H1 (cell line): ENCODE results near the gene SNAPC2. TPM values are rescaled to one million over a fixed set of nuclear protein-coding genes. Genes with fewer than 3 reads are reported as not detected.
A peak's percentile ranks its signal among the peaks of the same experiment; 100 is the strongest.

Source experiments
- CTCF ChIA-PET: fragments of 300-600 bp; sonication (Branson Sonifier 250); formaldehyde crosslinking; loops from one replicate; lab custom pipeline; 2021; ENCODE audit not compliant: partially characterized antibody; lab: Charles Lee
- POLR2A ChIA-PET: fragments of 300-600 bp; sonication (Branson Sonifier 250); formaldehyde crosslinking; loops from one replicate; lab custom pipeline; 2021; ENCODE audit warnings: inconsistent platforms; ENCODE audit not compliant: partially characterized antibody; lab: Charles Lee
- DNase-seq, 2 experiments: peaks; one replicate each; pipeline versions ENCODE4 v3.0.0 to v3.0.0-alpha.2; 2010 to 2022; ENCODE audit warnings: low spot score in 2 of 2, low read depth in 1 of 2, mixed read lengths in 1 of 2
- FAIRE-seq: peaks from 2 replicates; lab custom pipeline; 2011; peaks lifted over from hg19 to GRCh38; lab: Jason Lieb, UNC
- H2AFZ ChIP-seq: 2 replicates; pipeline ENCODE4 v1.8.1; 2012; ENCODE audit warnings: low read length, inconsistent platforms
- H2AK5ac ChIP-seq: 2 replicates; pipeline ENCODE4 v1.6.1; 2013; ENCODE audit warnings: low read depth, low read length
- H2BK120ac ChIP-seq: replicated peaks from 2 replicates; pipeline ENCODE3; 2013; ENCODE audit warnings: low read depth, low read length, inconsistent platforms
- H2BK12ac ChIP-seq: 2 replicates; pipeline ENCODE4 v1.6.1; 2013; ENCODE audit warnings: low read depth, low read length
- H2BK15ac ChIP-seq: 2 replicates; pipeline ENCODE4 v1.6.1; 2013; ENCODE audit warnings: low read length
- H2BK20ac ChIP-seq: 2 replicates; pipeline ENCODE4 v1.6.1; 2013; ENCODE audit warnings: low read length
- H2BK5ac ChIP-seq: 2 replicates; pipeline ENCODE4 v1.6.1; 2013; ENCODE audit warnings: low read depth, low read length
- H3K14ac ChIP-seq: 2 replicates; pipeline ENCODE4 v1.6.1; 2013; ENCODE audit warnings: inconsistent platforms; ENCODE audit not compliant: insufficient read length
- H3K18ac ChIP-seq: 2 replicates; pipeline ENCODE4 v1.6.1; 2013; ENCODE audit warnings: low read length; ENCODE audit errors: extremely low read depth
- H3K23ac ChIP-seq: 2 replicates; pipeline ENCODE4 v1.6.1; 2013; ENCODE audit warnings: inconsistent platforms; ENCODE audit not compliant: insufficient read length
- H3K23me2 ChIP-seq: 2 replicates; pipeline ENCODE4 v1.6.1; 2013; ENCODE audit warnings: low read depth, low read length
- H3K27ac ChIP-seq: 2 replicates; pipeline ENCODE4 v1.6.1; 2011; ENCODE audit warnings: low read depth, low read length, inconsistent platforms
- H3K27me3 ChIP-seq, 4 experiments: replicated peaks in 1 of 4; 1 replicate in 1 of 4; 2 replicates in 3 of 4; pipeline versions ENCODE4 v1.6.1 to v1.8.1; 2011 to 2013; ENCODE audit warnings: low read length in 3 of 4, mild to moderate bottlenecking in 3 of 4, inconsistent platforms in 2 of 4, mixed read lengths in 2 of 4, moderate library complexity in 1 of 4; ENCODE audit not compliant: control insufficient read depth in 3 of 4, insufficient read depth in 3 of 4; ENCODE audit errors: extremely low read depth in 1 of 4
- H3K36me3 ChIP-seq, 4 experiments: 2 replicates each; pipeline versions ENCODE4 v1.6.1 to v1.8.1; 2011 to 2013; ENCODE audit warnings: mild to moderate bottlenecking in 4 of 4, low read length in 3 of 4, moderate library complexity in 2 of 4, control low read depth in 1 of 4, inconsistent platforms in 1 of 4; ENCODE audit not compliant: insufficient read depth in 4 of 4, control insufficient read depth in 2 of 4
- H3K4ac ChIP-seq: replicated peaks from 2 replicates; pipeline ENCODE3; 2013; ENCODE audit warnings: low read length, low read depth, mixed read lengths, inconsistent platforms; ENCODE audit not compliant: insufficient read length
- H3K4me1 ChIP-seq, 4 experiments: replicated peaks in 1 of 4; 1 replicate in 1 of 4; 2 replicates in 3 of 4; pipeline versions ENCODE4 v1.6.1 to v1.8.1; 2011 to 2013; ENCODE audit warnings: low read length in 3 of 4, inconsistent platforms in 2 of 4, mixed read lengths in 1 of 4; ENCODE audit not compliant: insufficient read depth in 4 of 4, control insufficient read depth in 3 of 4
- H3K4me2 ChIP-seq, 2 experiments: 2 replicates each; pipeline versions ENCODE4 v1.6.1 to v1.8.1; 2011 to 2013; ENCODE audit warnings: low read depth in 2 of 2, low read length in 2 of 2, control low read depth in 1 of 2, inconsistent platforms in 1 of 2, mild to moderate bottlenecking in 1 of 2; ENCODE audit not compliant: insufficient read depth in 1 of 2
- H3K4me3 ChIP-seq, 4 experiments: fragments of 200-600, 300-600 bp in 1 of 4; sonication (generic), shearing (Covaris generic), sonication (Bioruptor Twin) in 1 of 4; 2 replicates each; pipeline versions ENCODE4 v1.5.1 to v1.8.1; 2011 to 2016; ENCODE audit warnings: low read length in 4 of 4, low read depth in 3 of 4, control low read depth in 2 of 4, inconsistent platforms in 2 of 4, mild to moderate bottlenecking in 2 of 4, mixed read lengths in 1 of 4, moderate library complexity in 1 of 4; ENCODE audit not compliant: insufficient read depth in 2 of 4; ENCODE audit errors: extremely low read depth in 1 of 4
- H3K56ac ChIP-seq: replicated peaks from 2 replicates; pipeline ENCODE3; 2013; ENCODE audit warnings: low read depth, mild to moderate bottlenecking, mixed read lengths, low read length, inconsistent platforms; ENCODE audit not compliant: insufficient read length
- H3K79me1 ChIP-seq: 2 replicates; pipeline ENCODE4 v1.6.1; 2013; ENCODE audit warnings: low read depth, low read length, control low read depth
- H3K79me2 ChIP-seq, 2 experiments: 2 replicates each; pipeline versions ENCODE4 v1.6.1 to v1.8.1; 2012 to 2013; ENCODE audit warnings: low read length in 2 of 2, mild to moderate bottlenecking in 2 of 2, inconsistent platforms in 1 of 2; ENCODE audit not compliant: insufficient read depth in 2 of 2, control insufficient read depth in 1 of 2
- H3K9ac ChIP-seq, 4 experiments: replicated peaks in 1 of 4; 1 replicate in 1 of 4; 2 replicates in 3 of 4; pipeline versions ENCODE4 v1.6.1 to v1.8.1; 2011 to 2013; ENCODE audit warnings: low read depth in 3 of 4, low read length in 3 of 4, control low read depth in 2 of 4, mild to moderate bottlenecking in 2 of 4, moderate library complexity in 2 of 4, inconsistent platforms in 1 of 4; ENCODE audit errors: extremely low read depth in 1 of 4
- H3K9me3 ChIP-seq, 2 experiments: 2 replicates each; pipeline versions ENCODE4 v1.6.1 to v1.8.1; 2012 to 2013; ENCODE audit warnings: mild to moderate bottlenecking in 2 of 2, moderate library complexity in 2 of 2, control low read depth in 1 of 2, inconsistent platforms in 1 of 2, low read depth in 1 of 2, low read length in 1 of 2, mixed read lengths in 1 of 2; ENCODE audit not compliant: insufficient read depth in 2 of 2
- H4K20me1 ChIP-seq, 2 experiments: replicated peaks in 1 of 2; 2 replicates each; pipeline versions ENCODE3 to v1.8.1; 2011 to 2013; ENCODE audit warnings: inconsistent platforms in 2 of 2, low read length in 2 of 2, mild to moderate bottlenecking in 1 of 2; ENCODE audit not compliant: insufficient read depth in 2 of 2, control insufficient read depth in 1 of 2
- H4K5ac ChIP-seq: 2 replicates; pipeline ENCODE4 v1.6.1; 2013; ENCODE audit warnings: low read length, low read depth, mixed read lengths, inconsistent platforms; ENCODE audit not compliant: insufficient read length
- H4K8ac ChIP-seq: 2 replicates; pipeline ENCODE4 v1.8.0; 2013; ENCODE audit warnings: mild to moderate bottlenecking, moderate library complexity, low read length, inconsistent platforms; ENCODE audit not compliant: insufficient read depth; ENCODE audit errors: extremely low read depth
- H4K91ac ChIP-seq: replicated peaks from 2 replicates; pipeline ENCODE3; 2013; ENCODE audit warnings: low read length, mixed read lengths, inconsistent platforms; ENCODE audit not compliant: insufficient read length
- BCL11A ChIP-seq, 2 experiments: IDR thresholded peaks; one replicate each; pipeline ENCODE4 v1.6.1; 2011; ENCODE audit warnings: low read depth in 2 of 2, low read length in 2 of 2, mild to moderate bottlenecking in 2 of 2
- CEBPB ChIP-seq: IDR thresholded peaks from 2 replicates; pipeline ENCODE4 v1.6.1; 2012; ENCODE audit warnings: low read depth, low read length
- JUN ChIP-seq: IDR thresholded peaks from 2 replicates; pipeline ENCODE4 v1.6.1; 2011; ENCODE audit warnings: low read depth, mild to moderate bottlenecking, improper control_type of control experiment, low read length
- POLR2A ChIP-seq, 2 experiments: IDR thresholded peaks; 1 replicate in 1 of 2; 2 replicates in 1 of 2; pipeline ENCODE4 v1.6.1; 2011; ENCODE audit warnings: low read depth in 2 of 2, low read length in 2 of 2, mild to moderate bottlenecking in 2 of 2; ENCODE audit errors: control extremely low read depth in 1 of 2
- RAD21 ChIP-seq, 2 experiments: IDR thresholded peaks in 1 of 2; conservative IDR thresholded peaks in 1 of 2; 2 replicates each; pipeline ENCODE4 v1.6.1; 2011; ENCODE audit warnings: low read depth in 2 of 2, low read length in 2 of 2, improper control_type of control experiment in 1 of 2, inconsistent platforms in 1 of 2, mild to moderate bottlenecking in 1 of 2, moderate library complexity in 1 of 2
- RBBP5 ChIP-seq: IDR thresholded peaks from 2 replicates; pipeline ENCODE4 v1.7.1; 2012; ENCODE audit warnings: low read depth, mild to moderate bottlenecking, inconsistent platforms, low read length, moderate library complexity, borderline replicate concordance
- SIX5 ChIP-seq: IDR thresholded peaks from 2 replicates; pipeline ENCODE4 v1.6.1; 2011; ENCODE audit warnings: mild to moderate bottlenecking, low read depth, low read length
- WGBS, 2 experiments: shearing (Covaris generic) in 1 of 2; methylation state at CpG; one replicate each; pipeline versions ENCODE4 v1.1.6 to v1.1.7; 2013 to 2015; ENCODE audit warnings: low lambda C conversion rate in 2 of 2, mixed read lengths in 2 of 2, inconsistent platforms in 1 of 2, low coverage in 1 of 2, missing lambda C conversion rate in 1 of 2; ENCODE audit not compliant: insufficient replicate concordance in 2 of 2, insufficient coverage in 1 of 2, insufficient read length in 1 of 2; ENCODE audit errors: extremely low coverage in 1 of 2, missing lambda C conversion rate in 1 of 2; 5-methylcytosine and 5-hydroxymethylcytosine counted together
- polyA plus RNA-seq, 7 experiments: library from polyadenylated mRNA; depleted of rRNA in 3 of 7; stranded (reverse) in 5 of 7; unstranded in 2 of 7; fragments of >200 nt in 5 of 7; fragments of 200-250 nt in 2 of 7; gene quantifications; 1 replicate in 5 of 7; 2 replicates in 1 of 7; 4 replicates in 1 of 7; pipeline versions ENCODE4 v1.2.1 to v1.2.3, GENCODE V29; 2011 to 2013; ENCODE audit warnings: missing spikeins in 2 of 7, mixed read lengths in 2 of 7
- total RNA-seq: library from RNA; stranded (reverse); fragmentation: NEBNext Ultra II Directional; extraction: Animal tissue kit (Norgen Biotek cat#: 25700); gene quantifications from 2 replicates; pipeline ENCODE4 v1.2.1, GENCODE V29; 2021
- TF ChIP-seq, protein P1 (sequence below), 3 experiments: IDR thresholded peaks; 1 replicate in 2 of 3; 2 replicates in 1 of 3; pipeline versions ENCODE4 v1.5.1 to v1.6.1; 2011; ENCODE audit warnings: low read length in 3 of 3, mild to moderate bottlenecking in 3 of 3, inconsistent platforms in 2 of 3, low read depth in 1 of 3, moderate library complexity in 1 of 3; ENCODE audit not compliant: insufficient read depth in 1 of 3; ENCODE audit errors: control extremely low read depth in 1 of 3

Gene SNAPC2
- total and polyA plus RNA-seq, 2 of the 8 experiments (the other 6 are each of a cell fraction or from before 2014, with no cell fraction given), result 18.2 to 20.3 TPM

DNA sequence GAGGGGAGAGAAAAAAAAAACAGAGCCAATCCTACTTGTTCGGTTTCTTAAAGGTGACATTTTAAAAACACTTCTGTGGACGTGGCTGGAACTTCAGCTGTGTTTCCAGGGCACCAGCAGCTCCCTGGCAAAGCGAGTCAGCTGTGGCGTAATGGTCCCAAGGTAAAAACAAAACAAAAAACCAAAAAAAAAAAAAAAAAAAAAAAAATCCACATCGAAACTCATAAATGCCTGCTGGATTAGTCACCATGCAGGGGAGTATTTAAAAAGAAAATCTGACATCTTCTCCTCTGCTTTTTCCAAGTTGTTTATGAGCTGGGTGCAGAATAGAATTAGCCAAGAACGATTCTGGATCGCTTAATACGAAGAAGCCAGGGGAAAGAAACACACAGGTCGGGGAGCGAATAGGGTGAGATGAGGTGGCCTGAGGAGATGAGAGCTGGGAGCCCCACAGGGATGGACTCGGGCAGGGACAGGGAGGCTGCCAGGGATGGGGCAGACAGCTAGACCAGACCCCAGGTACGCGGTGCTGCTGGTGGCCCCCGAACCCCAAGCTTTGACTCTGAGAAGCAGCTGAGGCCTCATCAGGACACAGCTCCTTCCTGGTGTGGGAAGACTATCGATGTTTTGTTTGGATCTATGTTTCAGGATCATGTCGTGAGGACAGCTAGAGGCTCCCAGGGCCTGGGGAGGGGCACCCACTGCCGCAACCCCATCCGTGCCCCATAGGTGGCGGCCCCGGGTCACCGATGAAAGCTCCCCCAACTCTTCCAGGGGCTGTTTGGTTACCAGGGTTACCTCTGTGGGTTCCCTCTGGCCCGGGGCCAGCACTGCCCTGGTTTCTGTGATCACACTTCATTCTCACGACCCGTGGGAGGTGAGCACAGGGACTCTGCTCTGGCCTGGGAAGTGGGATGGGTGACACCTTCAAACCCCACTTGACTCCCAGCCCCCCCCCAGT, 8.9 kb downstream of the SNAPC2 start:
- H2BK20ac ChIP-seq, result no peak overlapping the region
- ChIA-PET POLR2A (interaction anchor here (0.6 to 10.4 kb wide), 15 partner anchors 8 to 163 kb away, joined by 3 to 205 read pairs (median 3); partner anchors contain the start of genes LRRC8E, SNAPC2, TGFBR3L and TIMM44), CTCF (interaction anchor here (0.6 to 4.1 kb wide), 21 partner anchors 9 to 327 kb away, joined by 3 to 28 read pairs (median 4); partner anchors contain the start of genes MAP2K7, SNAPC2 and TIMM44)
- H4K5ac ChIP-seq, result no peak overlapping the region
- H4K8ac ChIP-seq, result no peak overlapping the region
- WGBS, 2 experiments, result 79% methylated on average over 23 of the region's 24 CpGs; no CpG with 5 or more reads in 1 of the 2 experiments
- peaks cover 4% of the 10 kb centered on the region; the same call in 1 of the 2 replicates for H3K23me2 ChIP-seq
- H3K4ac ChIP-seq, result no peak overlapping the region
- no peak overlapping the region for H2BK15ac ChIP-seq
- no peak overlapping the region for H3K56ac ChIP-seq
- no peak overlapping the region for H3K14ac ChIP-seq
- H4K20me1 ChIP-seq, result peaks cover 11 to 19% of the 10 kb centered on the region in 2 experiments
- H3K9me3 ChIP-seq, result no peaks in the 10 kb centered on the region
- no peak overlapping the region for H2BK5ac ChIP-seq
- H2BK120ac ChIP-seq, result no peak overlapping the region
- DNase-seq (peak in 1 of 2 experiments; percentile 90), FAIRE-seq (no peak)
- H3K36me3 ChIP-seq, result peaks cover 18 to 38% (median 31%) of the 10 kb centered on the region in 4 experiments
- H3K9ac ChIP-seq, result no peak overlapping the region
- H3K18ac ChIP-seq, result no peak overlapping the region
- H4K91ac ChIP-seq, result no peak overlapping the region
- no peaks in the 10 kb centered on the region for H3K79me1 ChIP-seq
- H2AFZ ChIP-seq, result no peak overlapping the region
- H2BK12ac ChIP-seq, result no peak overlapping the region
- no peak overlapping the region for H3K27ac ChIP-seq
- H3K27me3 ChIP-seq, result no peaks in the 10 kb centered on the region
- H3K4me3 ChIP-seq, result no peak overlapping the region
- peaks cover 0 to 8% (median 2%) of the 10 kb centered on the region in 4 experiments; a peak in 5 of 7 replicates for H3K4me1 ChIP-seq
- no peak overlapping the region for H3K4me2 ChIP-seq
- no peak overlapping the region for H3K23ac ChIP-seq
- H3K79me2 ChIP-seq, result no peaks in the 10 kb centered on the region
- H2AK5ac ChIP-seq, result no peak overlapping the region
- no peak for TF ChIP-seq JUN
- TF ChIP-seq CEBPB, result no peak
- no peak for TF ChIP-seq RBBP5
- TF ChIP-seq SIX5, result no peak
- TF ChIP-seq POLR2A (IDR thresholded peaks at IDR 0.05; ENCODE audit: control extremely low read depth in 1 of 2, low read depth in 2 of 2, low read length in 2 of 2), result peak in 1 of 2 experiments; percentile 38; a peak in 1 of 3 replicates
- TF ChIP-seq, protein P1, sequence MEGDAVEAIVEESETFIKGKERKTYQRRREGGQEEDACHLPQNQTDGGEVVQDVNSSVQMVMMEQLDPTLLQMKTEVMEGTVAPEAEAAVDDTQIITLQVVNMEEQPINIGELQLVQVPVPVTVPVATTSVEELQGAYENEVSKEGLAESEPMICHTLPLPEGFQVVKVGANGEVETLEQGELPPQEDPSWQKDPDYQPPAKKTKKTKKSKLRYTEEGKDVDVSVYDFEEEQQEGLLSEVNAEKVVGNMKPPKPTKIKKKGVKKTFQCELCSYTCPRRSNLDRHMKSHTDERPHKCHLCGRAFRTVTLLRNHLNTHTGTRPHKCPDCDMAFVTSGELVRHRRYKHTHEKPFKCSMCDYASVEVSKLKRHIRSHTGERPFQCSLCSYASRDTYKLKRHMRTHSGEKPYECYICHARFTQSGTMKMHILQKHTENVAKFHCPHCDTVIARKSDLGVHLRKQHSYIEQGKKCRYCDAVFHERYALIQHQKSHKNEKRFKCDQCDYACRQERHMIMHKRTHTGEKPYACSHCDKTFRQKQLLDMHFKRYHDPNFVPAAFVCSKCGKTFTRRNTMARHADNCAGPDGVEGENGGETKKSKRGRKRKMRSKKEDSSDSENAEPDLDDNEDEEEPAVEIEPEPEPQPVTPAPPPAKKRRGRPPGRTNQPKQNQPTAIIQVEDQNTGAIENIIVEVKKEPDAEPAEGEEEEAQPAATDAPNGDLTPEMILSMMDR (IDR thresholded peaks at IDR 0.05; ENCODE audit: control extremely low read depth in 1 of 3, insufficient read depth in 1 of 3, low read depth in 1 of 3, low read length in 3 of 3), result peak; percentile 49 to 71 (median 69); a peak in 3 of 4 replicates
- no peak for TF ChIP-seq BCL11A (IDR thresholded peaks at IDR 0.05; ENCODE audit: low read depth in 2 of 2, low read length in 2 of 2)
- peak; percentile 50 to 65 for TF ChIP-seq RAD21 (IDR thresholded peaks at IDR 0.05 in 1 of 2, conservative IDR thresholded peaks at IDR 0.05 in 1 of 2; ENCODE audit: low read depth in 2 of 2, low read length in 2 of 2)
